ENCODE measurements around the gene ZFAND2B.
A peak's percentile ranks its signal among the peaks of the same experiment; 100 is the strongest.

ZFAND2B gene

GRCh38 chr2:219223831-219224610, 17.4 kb downstream of the ZFAND2B start:
- DNase-seq: no peak

- DNase-seq: no peak
Observed at GRCh38 chr2:219225350-219225749, 18.8 kb downstream of the ZFAND2B start.

- DNase-seq: no peak
Observed at GRCh38 chr2:219228041-219228910, 21.7 kb downstream of the ZFAND2B start.

GRCh38 chr2:219228911-219229304, 22.3 kb downstream of the ZFAND2B start:
- no peak for DNase-seq

GRCh38 chr2:219229305-219230058, 22.9 kb downstream of the ZFAND2B start, which contains the start of the genes ANKZF1 and ATG9A:
Gene ANKZF1, plus strand, starts transcription at chr2:219229806. Its CDS starts 452 bp downstream, at chr2:219230258.
Gene ATG9A, minus strand, starts transcription at chr2:219229636. Its CDS starts 1,612 bp downstream, at chr2:219228024.
- peak; percentile 98 for DNase-seq

- DNase-seq: no peak
Observed at GRCh38 chr2:219230059-219230540, 23.5 kb downstream of the ZFAND2B start.

- no peak for DNase-seq
Observed at GRCh38 chr2:219234331-219234730, 27.7 kb downstream of the ZFAND2B start.

- no peak for DNase-seq
Observed at GRCh38 chr2:219243291-219243761, 36.7 kb downstream of the ZFAND2B start.

- DNase-seq: no peak
Observed at GRCh38 chr2:219244789-219245147, 38.2 kb downstream of the ZFAND2B start.

GRCh38 chr2:219245148-219245898, 38.7 kb downstream of the ZFAND2B start, which contains the start of the genes GLB1L and STK16:
Gene GLB1L, minus strand, starts transcription at chr2:219245444. Its CDS starts 1,871 bp downstream, at chr2:219243573.
Gene STK16, plus strand, starts transcription at chr2:219245479. Its CDS starts 521 bp downstream, at chr2:219246000.
- peak; percentile 65 for DNase-seq

- no peak for DNase-seq
Observed at GRCh38 chr2:219245899-219246230, 39.3 kb downstream of the ZFAND2B start.

- DNase-seq: no peak
Observed at GRCh38 chr2:219246559-219246958, 40.0 kb downstream of the ZFAND2B start.

GRCh38 chr2:219247678-219248642, 41.4 kb downstream of the ZFAND2B start:
- DNase-seq: no peak

- no peak for DNase-seq
Observed at GRCh38 chr2:219248845-219249202, 42.2 kb downstream of the ZFAND2B start.

GRCh38 chr2:219249203-219249980, 42.8 kb downstream of the ZFAND2B start:
- DNase-seq: no peak

- no peak for DNase-seq
Observed at GRCh38 chr2:219250049-219250781, 43.6 kb downstream of the ZFAND2B start.

- no peak for DNase-seq
Observed at GRCh38 chr2:219251656-219252055, 45.1 kb downstream of the ZFAND2B start.

GRCh38 chr2:219252084-219252483, 45.5 kb downstream of the ZFAND2B start:
- DNase-seq: no peak

GRCh38 chr2:219252570-219252899, 46.0 kb downstream of the ZFAND2B start:
- no peak for DNase-seq

All from DMS79 (cell line).